ENCODE results near the gene ANO10.

GRCh38 chr3:43618142-43618541, 3.7 kb downstream of the ANO10 start:
- TF ChIP-seq CTCF (IDR thresholded peaks at IDR 0.05; ENCODE audit: low read length) (no peak), EZH2 (IDR thresholded peaks at IDR 0.05; ENCODE audit: borderline replicate concordance, low read length) (no peak)

Data from OCI-LY1 (cell line).